LNCAP (cell line): ENCODE data around the gene SMOC2.

ENCODE experiments used
- TF ChIP-seq, protein P1 (sequence below): fragments of 450-650 bp; IDR thresholded peaks from 2 replicates; pipeline ENCODE4 v1.5.1; 2017; ENCODE audit warnings: mild to moderate bottlenecking

The SMOC2 gene

DNA sequence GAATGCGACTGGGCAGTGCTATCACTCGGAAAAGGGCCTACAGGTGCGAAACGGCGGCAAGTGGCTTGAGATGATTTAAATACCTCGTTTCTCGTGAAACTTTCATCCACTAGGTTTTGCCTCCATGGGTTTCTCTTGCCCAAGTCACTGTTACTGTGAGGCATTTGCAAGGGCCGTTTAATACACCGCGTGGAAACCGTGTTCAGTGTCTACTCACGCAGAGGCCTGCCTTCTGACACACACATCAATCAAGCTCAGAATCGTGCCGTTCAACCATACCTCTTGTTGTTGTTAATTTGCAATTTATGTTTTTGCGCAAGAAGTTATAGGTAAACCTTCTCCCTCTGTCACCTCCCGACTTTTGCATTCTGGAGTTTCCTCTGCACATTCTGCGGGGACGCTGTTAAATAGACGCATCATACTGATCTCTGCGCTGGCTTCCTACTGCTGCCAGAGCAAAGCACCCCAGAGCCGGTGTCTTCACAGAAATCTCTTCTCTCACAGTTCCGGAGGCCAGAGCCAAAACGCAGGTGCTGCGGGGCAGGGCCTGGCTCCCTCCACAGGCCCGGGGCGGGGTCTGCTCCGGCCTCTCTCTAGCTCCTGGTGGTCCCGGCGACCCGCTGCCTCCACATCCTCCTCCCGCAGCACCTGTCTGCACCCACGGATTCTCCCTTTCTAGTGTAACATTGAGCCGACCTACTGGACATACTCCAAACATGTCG lies 251.4 kb downstream of the SMOC2 start:
- TF ChIP-seq, protein P1, sequence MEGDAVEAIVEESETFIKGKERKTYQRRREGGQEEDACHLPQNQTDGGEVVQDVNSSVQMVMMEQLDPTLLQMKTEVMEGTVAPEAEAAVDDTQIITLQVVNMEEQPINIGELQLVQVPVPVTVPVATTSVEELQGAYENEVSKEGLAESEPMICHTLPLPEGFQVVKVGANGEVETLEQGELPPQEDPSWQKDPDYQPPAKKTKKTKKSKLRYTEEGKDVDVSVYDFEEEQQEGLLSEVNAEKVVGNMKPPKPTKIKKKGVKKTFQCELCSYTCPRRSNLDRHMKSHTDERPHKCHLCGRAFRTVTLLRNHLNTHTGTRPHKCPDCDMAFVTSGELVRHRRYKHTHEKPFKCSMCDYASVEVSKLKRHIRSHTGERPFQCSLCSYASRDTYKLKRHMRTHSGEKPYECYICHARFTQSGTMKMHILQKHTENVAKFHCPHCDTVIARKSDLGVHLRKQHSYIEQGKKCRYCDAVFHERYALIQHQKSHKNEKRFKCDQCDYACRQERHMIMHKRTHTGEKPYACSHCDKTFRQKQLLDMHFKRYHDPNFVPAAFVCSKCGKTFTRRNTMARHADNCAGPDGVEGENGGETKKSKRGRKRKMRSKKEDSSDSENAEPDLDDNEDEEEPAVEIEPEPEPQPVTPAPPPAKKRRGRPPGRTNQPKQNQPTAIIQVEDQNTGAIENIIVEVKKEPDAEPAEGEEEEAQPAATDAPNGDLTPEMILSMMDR: no peak

DNA sequence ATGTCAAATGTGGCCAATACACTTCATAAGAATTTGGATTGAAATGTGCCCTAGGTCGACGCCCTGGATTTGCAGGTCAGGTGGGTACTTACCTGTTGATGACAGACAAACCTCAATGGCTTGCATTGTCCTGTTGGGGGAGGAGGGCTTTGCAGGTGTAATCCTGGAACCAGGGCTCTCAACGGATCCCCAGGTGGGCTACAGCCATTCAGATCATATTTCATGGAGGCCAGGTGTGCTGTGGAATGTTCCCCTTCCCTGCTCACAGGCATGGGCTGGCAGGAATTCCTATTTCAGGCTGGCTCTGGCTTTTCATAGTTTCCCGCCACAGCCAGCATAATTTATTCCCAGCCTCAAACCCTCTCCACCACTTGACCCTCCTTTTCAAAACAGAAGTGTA lies 254.7 kb downstream of the SMOC2 start:
- TF ChIP-seq, protein P1: no peak

DNA sequence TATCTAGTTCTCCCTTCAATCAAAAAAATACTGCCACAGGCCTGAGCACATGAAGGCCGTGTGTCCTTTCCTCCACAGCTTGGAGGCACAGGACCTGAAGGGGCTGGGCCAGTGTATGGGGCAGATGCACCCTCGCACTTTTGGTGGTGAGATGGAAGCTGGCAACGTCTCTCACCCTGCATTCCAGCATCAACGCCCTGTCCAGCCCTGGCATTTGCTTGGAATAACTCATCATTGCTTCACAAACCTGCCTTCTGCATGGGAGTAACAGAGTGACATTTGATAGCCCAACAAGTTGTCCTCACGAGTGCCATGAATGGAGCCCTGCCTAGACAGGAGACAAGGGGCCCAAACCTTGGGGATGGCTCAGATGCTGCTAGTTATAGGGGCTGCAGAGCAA lies 257.9 kb downstream of the SMOC2 start:
- TF ChIP-seq, protein P1: no peak

DNA sequence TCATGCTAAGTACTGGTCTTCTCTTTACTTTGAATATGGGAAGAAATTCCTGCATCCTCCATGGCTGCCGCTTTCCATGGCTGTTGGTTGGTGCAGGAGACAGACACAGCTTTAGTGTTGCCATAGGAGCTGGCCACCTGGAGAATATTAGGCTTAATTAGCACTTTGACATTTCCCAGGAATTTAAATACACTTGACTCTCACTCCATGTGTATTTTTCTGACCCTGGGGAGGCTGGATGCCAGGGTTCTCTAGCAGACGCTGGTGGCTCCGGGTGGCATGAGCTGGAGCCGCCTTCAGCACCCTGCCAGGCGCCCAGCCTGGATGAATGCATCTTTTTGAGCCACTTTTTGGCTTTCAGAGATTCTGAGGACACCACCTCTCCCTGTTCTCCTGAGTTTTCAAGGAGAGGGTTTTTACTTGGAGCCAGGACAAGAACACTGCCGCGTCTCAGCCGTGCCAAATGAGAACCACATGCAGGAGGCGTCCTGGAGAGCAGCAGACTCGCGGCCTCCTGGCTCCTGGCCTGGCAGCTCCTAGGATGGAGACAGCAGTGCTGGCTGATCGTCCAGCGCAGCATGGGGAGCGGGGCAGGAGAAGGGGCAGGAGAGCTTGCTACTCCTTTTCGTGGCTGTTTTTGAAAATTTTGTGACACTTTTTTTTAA lies 258.8 kb downstream of the SMOC2 start:
- TF ChIP-seq, protein P1: no peak

DNA sequence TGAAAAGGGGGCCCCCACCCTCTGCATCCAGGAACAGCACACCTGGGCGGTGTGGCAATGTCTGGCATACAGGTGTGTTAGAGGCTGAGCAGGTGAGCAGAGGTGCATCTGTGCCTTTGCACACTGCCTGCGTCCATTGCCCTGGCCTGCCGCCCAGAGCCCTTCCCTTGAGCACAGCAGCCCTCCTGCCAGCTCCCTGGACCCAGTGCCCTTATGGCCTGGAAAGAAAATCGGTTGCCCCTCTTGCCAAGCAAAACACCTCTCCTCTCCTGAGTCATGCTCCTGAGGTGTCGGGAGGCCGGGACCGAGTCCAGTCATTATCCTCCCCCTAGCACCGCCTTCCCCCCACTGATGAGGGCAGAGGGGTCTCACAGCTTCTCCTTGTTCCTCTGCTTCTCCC lies 259.9 kb downstream of the SMOC2 start:
- TF ChIP-seq, protein P1: no peak

DNA sequence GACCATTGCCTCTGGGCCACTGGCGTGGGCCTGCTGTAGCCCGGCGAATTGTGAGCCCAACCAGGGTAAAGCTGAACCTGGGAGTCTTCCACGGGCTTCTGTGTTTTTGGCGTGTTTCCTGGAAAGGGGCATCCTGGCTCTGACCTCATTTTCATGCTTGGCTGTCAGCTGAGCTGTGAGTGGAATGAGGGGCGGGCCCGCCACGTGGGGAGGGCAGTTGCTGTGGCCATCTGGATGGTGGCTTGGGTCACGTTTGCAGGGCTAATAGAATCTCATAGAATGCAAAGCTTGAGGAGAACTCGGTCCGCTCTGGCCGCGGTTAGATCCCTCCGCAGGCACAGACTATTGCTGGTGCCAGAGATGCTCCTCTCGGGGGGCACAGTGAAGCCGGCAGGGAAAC lies 263.0 kb downstream of the SMOC2 start:
- TF ChIP-seq, protein P1: no peak

DNA sequence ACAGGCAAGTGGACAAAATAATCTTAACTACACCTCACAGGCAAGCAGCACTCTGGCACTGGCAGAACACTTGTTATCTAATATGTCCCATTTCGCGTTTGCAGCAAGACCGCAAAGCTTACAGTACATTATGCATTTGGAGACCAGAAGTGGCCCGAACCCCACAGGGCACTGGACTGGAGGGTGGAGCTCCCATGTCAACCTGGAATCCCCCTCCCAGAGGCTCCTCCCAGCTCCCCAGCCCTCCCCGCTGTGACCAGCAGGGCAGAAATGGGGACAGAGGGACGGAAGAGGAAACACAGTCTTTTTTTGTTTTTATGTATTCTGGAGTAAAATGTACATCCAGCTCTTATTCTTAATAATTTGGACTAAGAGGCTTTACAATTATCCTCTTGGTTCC lies 263.7 kb downstream of the SMOC2 start:
- TF ChIP-seq, protein P1: no peak
